Measurements from ENCODE around the gene FAM217B.

FAM217B gene

GRCh38 chr20:59940129-59940955, at the start of gene FAM217B, which contains the start of gene PPP1R3D:
Gene FAM217B (plus strand): TSS chr20:59940389. CDS start chr20:59943944, 3,555 bp downstream.
Gene PPP1R3D (minus strand): TSS chr20:59940305. CDS start chr20:59939931, 374 bp downstream.
- DNase-seq (ENCODE audit: low read depth, low spot score), result peak; percentile 99

GRCh38 chr20:59891581-59891980, 48.6 kb upstream of the FAM217B start:
- DNase-seq (ENCODE audit: low read depth, low spot score), result no peak

GRCh38 chr20:59895908-59896307, 44.3 kb upstream of the FAM217B start:
- no peak for DNase-seq (ENCODE audit: low read depth, low spot score)

DNA sequence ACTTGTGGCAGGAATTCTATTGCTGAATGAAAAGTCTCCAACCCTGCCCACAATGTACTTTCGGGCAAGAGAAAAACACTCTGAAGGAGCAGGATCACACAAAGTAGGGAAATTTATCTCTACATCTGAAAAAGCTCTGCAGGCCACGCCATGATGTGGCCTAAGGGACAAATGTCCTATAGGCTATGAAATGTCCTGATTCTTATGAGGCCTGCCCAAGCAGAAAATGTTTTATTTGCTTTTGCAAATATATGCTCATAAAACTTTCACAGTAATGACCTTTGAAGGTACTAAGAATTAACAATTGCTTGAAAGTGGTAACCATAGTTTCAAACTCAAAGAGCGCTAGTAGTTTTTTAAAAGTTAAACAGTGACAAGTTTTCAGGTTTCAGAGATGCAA, 37.7 kb upstream of the FAM217B start:
- no peak for DNase-seq (ENCODE audit: low read depth, low spot score)

GRCh38 chr20:59903621-59904020, 36.6 kb upstream of the FAM217B start:
- DNase-seq (ENCODE audit: low read depth, low spot score), result no peak

DNA sequence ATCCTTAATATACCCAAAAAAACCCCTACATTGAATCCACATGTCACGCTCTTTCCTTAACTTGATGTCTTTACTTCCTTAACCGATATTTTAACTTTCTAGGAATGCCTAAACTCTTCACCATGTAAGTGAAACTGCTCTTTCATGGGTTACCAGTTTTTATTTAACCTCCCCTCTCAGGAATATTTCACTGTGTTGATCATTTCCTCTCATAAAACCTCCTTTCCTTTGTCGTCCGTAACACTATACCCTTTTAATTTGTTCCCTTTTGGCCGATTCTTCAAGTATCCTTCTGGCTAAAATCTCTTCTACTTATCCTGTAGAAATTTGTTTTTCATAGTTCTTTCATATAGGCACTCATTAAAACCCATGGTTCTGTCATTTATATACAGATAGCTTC, 31.3 kb upstream of the FAM217B start:
- DNase-seq (ENCODE audit: low read depth, low spot score), result no peak

DNA sequence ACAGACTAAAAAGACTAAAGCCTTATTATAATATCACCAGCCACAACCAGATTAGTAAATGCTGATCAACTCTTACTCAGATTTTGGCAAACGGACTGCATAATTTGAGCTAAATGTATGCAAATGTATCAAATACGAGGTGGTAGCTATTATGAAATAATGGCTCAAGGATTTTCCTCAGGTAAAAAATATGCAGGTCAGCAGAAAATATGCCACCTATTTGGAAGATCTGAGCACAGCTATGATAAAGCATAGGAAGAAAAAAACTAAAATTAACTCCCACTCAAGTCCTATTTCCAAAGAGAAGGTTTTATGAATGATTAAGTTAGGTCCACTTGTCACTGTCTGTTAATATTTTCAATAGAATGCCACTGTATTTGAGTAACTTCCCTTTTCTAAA, 29.1 kb upstream of the FAM217B start:
- peak; percentile 4 for DNase-seq (ENCODE audit: low read depth, low spot score)

- no peak for DNase-seq (ENCODE audit: low read depth, low spot score)
Measured at GRCh38 chr20:59912609-59913008, 27.6 kb upstream of the FAM217B start.

DNA sequence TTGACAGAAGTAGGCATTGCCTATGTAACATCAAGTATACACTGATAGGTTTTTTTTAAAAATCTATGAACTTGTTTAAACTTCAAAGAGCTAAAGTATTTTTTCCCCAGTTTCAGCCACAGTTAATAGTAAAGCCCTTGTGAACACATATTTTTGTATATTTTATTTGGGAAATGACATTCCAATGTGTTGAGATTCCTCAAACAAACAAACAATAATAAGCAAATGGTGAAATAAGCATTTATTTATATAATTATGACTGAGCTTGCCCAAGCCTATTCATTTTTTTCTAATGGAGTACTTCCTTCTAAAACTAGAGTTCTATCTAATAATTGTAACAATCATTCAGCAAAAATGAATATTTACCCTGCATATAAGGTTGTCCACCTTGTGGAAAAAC, 19.2 kb upstream of the FAM217B start:
- no peak for DNase-seq (ENCODE audit: low read depth, low spot score)

GRCh38 chr20:59923514-59923913, 16.7 kb upstream of the FAM217B start:
- no peak for DNase-seq (ENCODE audit: low read depth, low spot score)

- DNase-seq (ENCODE audit: low read depth, low spot score), result no peak
Measured at GRCh38 chr20:59925359-59925758, 14.8 kb upstream of the FAM217B start.

GRCh38 chr20:59925899-59926298, 14.3 kb upstream of the FAM217B start:
- DNase-seq (ENCODE audit: low read depth, low spot score), result no peak

- DNase-seq (ENCODE audit: low read depth, low spot score), result no peak
Measured at GRCh38 chr20:59931511-59932312, 8.5 kb upstream of the FAM217B start.

DNA sequence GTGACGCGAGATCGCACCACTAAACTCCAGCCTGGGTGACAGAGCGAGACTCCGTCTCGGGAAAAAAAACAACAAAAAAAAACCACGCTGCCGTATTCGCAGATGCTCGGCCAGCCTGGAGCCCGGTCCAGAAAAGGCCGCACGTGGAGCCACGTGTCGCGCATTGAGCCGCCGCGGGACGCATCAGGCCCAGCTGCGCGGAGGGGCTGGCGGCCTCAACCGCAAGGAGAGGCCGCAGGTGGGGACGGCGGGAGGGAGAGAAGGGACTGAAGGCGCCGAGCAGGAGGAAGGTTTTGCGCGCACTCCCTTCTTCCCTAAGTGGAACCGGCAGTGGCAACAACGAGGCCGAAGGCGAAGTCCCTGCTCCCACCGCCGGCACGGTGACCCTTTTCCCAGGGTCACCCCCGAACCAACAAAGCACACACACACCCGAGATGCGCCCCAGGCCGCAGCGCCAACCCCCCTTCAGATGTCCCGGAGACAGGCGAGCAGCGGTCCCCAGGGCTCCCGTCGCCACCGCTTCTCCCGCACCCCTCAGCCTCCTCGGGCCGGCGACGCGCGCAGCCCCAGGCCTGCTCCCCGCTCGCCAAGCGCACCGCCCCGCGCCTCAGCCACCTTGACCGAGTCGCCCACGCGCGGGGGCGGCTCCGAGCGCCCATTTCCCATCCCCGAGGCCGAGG, 7.4 kb upstream of the FAM217B start:
- DNase-seq (ENCODE audit: low read depth, low spot score), result no peak

DNA sequence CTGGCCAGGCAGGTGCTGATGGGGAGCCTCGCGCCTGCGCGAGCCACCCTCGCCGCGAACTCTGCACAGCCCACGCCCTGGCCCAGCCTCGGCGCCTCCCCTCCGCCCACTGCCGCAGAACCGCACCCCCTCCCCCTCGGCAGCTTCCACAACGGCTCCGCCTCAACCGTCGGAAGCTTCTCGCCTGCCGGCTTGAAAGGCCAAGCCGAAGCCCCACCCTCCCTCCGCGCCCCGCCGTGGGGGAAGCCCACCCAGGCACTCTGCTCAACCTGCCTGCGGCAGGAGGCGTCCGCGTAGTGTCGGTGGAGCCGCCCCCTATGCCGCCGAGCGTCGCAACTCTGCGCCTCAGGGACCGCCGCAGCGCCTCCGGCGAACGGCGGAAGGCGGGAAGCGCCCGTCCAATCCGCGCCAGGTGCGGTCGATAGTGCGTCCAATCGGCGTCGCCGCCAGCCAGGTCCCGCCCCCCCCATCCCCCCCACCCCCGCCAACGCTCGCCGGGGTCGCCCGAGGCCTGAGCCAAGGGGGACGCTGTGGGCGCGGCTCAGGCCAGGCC, 6.8 kb upstream of the FAM217B start, which contains the start of gene SYCP2:
SYCP2 (minus strand) TSS at position 342 of the 553 bp plus-strand sequence. CDS start 11,224 bp downstream, outside the sequence.
- no peak for DNase-seq (ENCODE audit: low read depth, low spot score)

- peak; percentile 90 for DNase-seq (ENCODE audit: low read depth, low spot score)
Measured at GRCh38 chr20:59933849-59934585, 6.2 kb upstream of the FAM217B start.

GRCh38 chr20:59935457-59936185, 4.6 kb upstream of the FAM217B start:
- no peak for DNase-seq (ENCODE audit: low read depth, low spot score)

- no peak for DNase-seq (ENCODE audit: low read depth, low spot score)
Measured at GRCh38 chr20:59936409-59936808, 3.8 kb upstream of the FAM217B start.

DNA sequence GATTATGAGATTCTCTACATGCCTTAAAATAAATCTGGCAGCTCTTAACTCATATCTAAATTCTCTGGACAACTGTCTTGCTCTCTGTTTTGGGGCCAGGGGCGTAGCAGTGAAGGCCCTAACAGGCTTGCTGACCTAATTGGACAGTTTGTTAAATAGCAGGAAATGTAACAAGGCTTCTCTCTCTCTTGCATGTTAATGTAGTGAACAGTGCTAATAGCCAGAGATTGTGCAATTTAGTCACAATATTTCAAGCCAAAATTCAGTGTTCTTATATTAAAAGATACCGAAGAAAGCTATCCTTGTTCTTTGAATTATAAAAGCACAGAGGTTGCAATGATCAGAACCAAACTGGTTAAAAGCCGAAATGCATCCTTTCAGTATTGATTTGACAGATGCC, 3.0 kb upstream of the FAM217B start:
- no peak for DNase-seq (ENCODE audit: low read depth, low spot score)

DNA sequence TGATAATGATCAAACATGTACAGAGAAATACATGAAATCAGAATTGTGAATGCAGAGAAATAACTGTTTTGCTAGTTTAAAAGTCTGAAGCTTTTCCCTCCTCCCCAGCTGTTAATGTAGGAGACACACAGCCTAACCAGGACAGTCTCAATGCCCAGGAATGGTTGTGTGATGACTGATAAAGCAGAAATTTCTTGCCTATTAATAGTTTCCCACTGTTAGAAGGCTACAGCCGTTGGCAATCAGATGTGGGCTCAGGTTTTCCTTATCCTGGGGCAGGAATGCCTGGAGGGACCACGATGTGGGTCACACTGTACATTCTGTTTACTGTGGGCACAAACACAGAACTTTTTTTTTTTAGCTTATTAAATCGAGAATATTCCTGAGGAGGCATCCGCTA, 2.0 kb upstream of the FAM217B start:
- peak; percentile 47 for DNase-seq (ENCODE audit: low read depth, low spot score)
